Heart left ventricle (tissue), 13 donors: Measurements from ENCODE around the gene ZNF292.

Source experiments
- POLR2A ChIP-seq, 2 donors: fragments of 450-650 bp; IDR thresholded peaks; one replicate each; pipeline ENCODE4 v1.6.1; 2017; ENCODE audit warnings: antibody characterized with exemption in 2 of 2, mild to moderate bottlenecking in 2 of 2, moderate library complexity in 2 of 2
- TF ChIP-seq, protein P1 (sequence below), 12 donors: fragments of 200-600 bp; sonication (generic) in 4 of 12; IDR thresholded peaks; one replicate each; pipeline versions ENCODE4 v1.5.0 to v1.8.0; 2018 to 2022; ENCODE audit warnings: antibody characterized with exemption in 12 of 12, mild to moderate bottlenecking in 5 of 12
- donor health status: ischemic (EF 13 %, LVEDD 7.1; RV severe dilation, severe dysfunction).
- donor health status: DM: no; HTN: yes; CAD: no.
- donor health status: DM: no; HTN: no; CAD: no.
- donor health status: ischemic (EF 25% LVEDD 6.9; RV normal size, moderate dysfunction).
- donor health status: ischemic (EF 25% LVEDD 5.7; RV mildly dilated, moderate dysfunction).
- donor health status: ischemic (EF 35%, LVEDD 5.7; RV mildly dilated, moderate dysfunction).
- donor health status: nonischemic (EF 11% LVEDD 7.7; RV severe dilation, severe dysfunction).
- donor health status: DM: yes; HTN: yes; CAD: no.
- donor health status: PGD.
- donor health status: ischemic (EF 29% LVEDD 5.4; RV normal size, mild dysfunction).
- donor health status: nonischemic (EF 23%, LVEDD 6.1; RV moderate dilation, normal function).

DNA sequence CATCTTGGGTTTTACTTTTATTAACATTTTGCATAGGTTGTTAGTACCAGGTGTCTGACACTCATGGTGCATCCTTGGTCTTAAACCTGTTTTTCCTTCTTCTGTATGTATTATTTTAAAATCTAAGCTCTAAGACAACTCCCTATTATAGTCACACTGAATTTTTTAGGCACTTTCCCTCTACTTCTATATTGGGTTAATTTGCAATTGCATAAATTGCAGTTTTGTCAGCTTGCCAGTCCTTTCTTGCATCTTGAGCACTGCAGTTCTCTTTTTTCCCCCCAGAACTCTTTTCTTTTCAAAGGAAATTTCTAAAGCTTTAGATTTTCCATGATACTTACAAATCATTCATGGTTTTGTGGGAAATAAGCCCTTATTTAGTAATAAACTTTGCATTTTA lies 70.6 kb downstream of the ZNF292 start:
- TF ChIP-seq, protein P1, sequence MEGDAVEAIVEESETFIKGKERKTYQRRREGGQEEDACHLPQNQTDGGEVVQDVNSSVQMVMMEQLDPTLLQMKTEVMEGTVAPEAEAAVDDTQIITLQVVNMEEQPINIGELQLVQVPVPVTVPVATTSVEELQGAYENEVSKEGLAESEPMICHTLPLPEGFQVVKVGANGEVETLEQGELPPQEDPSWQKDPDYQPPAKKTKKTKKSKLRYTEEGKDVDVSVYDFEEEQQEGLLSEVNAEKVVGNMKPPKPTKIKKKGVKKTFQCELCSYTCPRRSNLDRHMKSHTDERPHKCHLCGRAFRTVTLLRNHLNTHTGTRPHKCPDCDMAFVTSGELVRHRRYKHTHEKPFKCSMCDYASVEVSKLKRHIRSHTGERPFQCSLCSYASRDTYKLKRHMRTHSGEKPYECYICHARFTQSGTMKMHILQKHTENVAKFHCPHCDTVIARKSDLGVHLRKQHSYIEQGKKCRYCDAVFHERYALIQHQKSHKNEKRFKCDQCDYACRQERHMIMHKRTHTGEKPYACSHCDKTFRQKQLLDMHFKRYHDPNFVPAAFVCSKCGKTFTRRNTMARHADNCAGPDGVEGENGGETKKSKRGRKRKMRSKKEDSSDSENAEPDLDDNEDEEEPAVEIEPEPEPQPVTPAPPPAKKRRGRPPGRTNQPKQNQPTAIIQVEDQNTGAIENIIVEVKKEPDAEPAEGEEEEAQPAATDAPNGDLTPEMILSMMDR (IDR thresholded peaks at IDR 0.05) = no peak
- TF ChIP-seq POLR2A (IDR thresholded peaks at IDR 0.05) = no peak
